IPS-11a (cell line): ENCODE measurements around the gene C1orf21.

ENCODE experiments used
- H3K4me3 ChIP-seq: one replicate; pipeline ENCODE4 v1.5.1; 2013; ENCODE audit warnings: low read depth, low read length, control low read depth

Gene C1orf21

DNA sequence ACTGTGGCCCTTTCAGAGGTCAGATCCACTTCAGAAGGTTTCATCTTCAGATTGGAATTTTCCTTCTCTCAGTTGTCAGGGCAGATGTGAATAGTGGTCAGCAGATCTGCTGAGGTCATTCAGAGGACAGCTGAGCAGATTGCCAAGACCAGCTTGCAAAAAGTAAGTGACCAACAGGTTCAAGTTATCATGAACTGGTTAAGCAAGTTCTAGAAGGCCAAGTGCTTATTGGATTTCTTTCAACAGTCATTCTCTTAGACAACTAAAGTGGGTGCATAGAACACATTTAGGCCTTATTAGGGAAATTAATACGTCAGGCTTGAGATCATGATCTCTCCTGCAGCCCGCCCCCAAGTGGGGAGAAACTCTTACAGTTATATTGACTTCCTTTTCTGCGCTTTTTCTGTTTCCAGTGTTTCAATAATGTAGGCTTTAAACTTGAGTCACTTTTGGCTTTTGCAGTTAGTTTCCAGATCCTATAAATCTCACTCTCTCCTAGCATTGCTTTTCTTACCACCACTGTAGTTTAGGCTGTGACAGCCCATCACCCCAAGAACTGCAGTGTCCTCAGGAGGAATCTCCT, 96.4 kb downstream of the C1orf21 start:
- no peak overlapping the region for H3K4me3 ChIP-seq

- H3K4me3 ChIP-seq, result no peak overlapping the region
Measured at GRCh38 chr1:184485751-184486723, 99.2 kb downstream of the C1orf21 start.

DNA sequence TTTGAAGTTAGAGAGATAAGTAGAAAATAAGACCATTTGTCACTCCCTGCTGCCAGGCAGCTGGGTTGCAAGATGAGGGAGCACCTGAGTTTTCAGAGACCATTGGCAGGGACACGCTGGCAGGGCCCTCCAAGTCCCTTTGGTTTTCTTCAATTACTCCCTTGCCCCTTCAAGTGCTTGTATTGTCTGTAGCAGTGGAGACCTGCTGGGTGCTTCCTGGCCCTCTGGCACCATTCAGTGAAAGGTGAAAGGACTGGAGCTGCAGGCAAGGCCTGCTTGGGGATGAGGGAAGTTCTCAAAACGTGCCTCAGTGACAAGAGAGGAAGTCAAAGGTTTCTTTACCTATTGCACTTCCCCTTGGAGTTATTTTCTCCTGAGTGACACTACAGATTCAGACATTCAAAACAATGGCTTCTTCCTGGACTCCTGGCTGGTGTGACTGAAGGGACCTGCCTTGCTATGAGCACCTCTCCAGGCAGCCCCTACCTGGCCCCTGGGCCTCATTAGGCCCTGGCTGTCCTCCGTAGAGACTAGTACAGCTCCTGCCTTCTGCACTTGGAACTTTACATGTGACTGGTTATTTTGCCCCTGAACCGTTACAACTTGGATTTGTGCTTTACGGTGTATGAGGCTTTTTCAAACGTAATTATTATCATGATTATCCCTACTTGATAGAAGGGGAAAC, 100.1 kb downstream of the C1orf21 start:
- no peak overlapping the region for H3K4me3 ChIP-seq

GRCh38 chr1:184487531-184488193, 100.8 kb downstream of the C1orf21 start:
- H3K4me3 ChIP-seq, result no peak overlapping the region

DNA sequence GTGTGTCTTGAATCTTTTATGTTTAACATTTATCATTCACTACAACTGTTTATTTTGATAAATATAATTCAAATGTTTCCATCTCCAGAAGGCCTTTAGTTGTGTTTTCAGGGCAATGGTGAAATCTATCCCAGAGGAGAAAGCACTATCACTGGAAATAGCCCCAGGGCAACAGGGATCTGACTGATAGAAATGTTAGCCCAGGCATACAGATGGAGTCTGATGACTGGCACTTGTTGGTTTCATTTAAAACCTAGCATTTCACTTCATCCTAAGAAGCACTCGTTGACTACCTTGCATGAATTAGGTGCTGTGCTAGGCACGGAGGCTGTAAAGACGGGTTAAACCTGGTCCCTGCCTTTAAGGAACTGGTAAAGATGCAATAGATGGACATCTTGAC, 103.1 kb downstream of the C1orf21 start:
- no peak overlapping the region for H3K4me3 ChIP-seq

DNA sequence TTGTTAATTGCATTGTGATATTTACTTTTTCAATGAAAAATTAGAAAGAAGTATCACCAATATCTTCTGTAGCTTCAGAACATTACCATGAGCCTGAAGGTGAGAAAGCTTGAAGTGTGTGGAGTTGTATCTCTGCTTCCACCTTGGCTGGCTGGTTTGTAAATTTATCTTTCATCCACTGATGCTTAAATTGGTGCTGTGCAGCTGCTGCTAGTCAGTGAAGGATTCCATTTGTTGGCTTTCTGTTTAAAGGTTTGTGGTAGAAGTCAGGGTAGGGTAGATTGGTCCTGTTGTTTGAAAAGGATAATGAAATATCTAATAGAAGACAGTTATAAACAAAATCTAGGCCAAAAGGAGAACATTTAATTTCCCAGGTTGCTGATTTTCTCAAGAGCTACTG, 105.7 kb downstream of the C1orf21 start:
- H3K4me3 ChIP-seq, result no peak overlapping the region

DNA sequence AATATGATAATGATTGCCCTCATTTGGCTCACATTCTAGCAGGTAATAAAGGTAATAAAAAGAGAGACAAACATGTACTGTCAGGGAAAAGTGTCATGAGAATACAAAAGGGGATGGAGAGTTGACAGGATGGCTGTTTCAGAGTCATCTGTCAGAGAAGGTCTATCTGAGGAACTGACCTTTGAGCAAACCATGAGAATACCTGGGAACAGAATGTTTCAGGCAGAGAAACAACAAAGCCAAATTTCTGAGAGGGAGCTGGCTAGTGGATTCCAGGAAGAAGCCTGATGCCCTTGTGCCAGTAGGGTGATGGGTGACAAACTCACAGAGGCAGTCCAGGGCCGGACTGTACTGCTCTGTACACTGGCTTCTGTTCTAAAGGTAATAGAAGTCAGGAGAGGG, 107.2 kb downstream of the C1orf21 start:
- H3K4me3 ChIP-seq, result no peak overlapping the region

GRCh38 chr1:184494929-184495328, 108.1 kb downstream of the C1orf21 start:
- H3K4me3 ChIP-seq, result no peak overlapping the region

- no peak overlapping the region for H3K4me3 ChIP-seq
Measured at GRCh38 chr1:184497959-184498723, 111.3 kb downstream of the C1orf21 start.

DNA sequence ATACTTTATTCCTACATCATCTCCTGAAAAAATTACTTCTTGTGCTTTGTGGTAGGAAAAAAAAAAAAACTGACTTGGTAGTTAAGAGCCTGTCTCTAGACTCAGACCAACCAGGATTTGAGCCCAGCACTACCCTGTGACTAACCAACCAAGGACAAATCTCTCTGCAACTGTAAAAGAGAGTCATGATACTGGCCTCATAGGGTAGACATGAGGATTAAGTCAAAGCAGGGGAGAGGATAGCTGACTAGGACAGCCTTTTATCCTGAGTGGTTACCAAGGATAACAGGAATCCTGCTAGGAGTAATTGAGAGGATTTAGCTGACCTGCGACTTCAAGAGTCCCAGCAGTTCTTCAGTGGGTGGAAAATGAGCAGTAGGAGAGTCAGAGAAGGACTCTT, 112.8 kb downstream of the C1orf21 start:
- H3K4me3 ChIP-seq, result no peak overlapping the region

GRCh38 chr1:184502161-184502560, 115.3 kb downstream of the C1orf21 start:
- H3K4me3 ChIP-seq, result no peak overlapping the region

GRCh38 chr1:184503221-184503749, 116.5 kb downstream of the C1orf21 start:
- H3K4me3 ChIP-seq, result no peak overlapping the region

DNA sequence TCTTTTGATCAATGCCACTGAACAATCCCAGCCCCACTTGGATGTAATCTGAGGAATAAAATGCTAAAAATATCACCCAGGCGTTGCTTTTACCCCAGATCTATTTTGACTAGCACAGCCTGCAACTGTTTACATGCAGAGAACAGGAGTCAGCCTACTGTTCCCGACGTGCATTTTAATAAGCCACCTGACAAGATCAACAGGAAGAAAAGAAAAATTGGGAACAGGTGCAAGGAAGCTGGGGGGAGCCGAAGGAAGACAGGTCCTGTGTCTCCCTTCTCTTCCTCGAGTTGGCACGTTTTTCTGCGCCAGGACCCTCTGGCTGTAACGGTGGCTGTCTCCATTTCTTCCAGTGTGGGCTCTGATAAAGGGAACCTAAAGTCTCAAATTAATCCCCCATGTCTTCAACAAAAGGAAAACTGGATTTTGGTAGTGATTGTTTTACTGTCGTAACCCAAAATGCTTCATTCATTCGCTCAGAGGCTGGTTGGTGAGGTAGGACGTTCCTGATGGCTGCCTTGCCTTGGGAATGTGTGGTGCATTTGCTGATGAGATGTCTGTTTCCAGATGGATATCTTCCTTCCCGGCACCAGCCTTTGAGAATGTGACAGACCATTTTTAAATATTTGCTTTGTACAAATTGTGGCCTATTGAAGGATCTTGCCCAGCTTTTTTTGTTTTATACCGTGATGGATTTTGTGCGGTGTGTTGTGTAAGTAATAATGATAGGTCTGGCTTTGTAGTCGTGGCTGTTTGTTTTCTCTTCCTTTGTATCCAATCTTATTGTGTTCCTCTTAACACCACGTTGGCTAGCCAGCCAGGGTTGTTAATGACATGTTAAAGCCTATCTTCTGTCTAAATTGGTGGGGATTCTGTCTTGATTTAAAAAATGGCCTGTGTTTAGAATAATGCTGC, 117.5 kb downstream of the C1orf21 start:
- no peak overlapping the region for H3K4me3 ChIP-seq

DNA sequence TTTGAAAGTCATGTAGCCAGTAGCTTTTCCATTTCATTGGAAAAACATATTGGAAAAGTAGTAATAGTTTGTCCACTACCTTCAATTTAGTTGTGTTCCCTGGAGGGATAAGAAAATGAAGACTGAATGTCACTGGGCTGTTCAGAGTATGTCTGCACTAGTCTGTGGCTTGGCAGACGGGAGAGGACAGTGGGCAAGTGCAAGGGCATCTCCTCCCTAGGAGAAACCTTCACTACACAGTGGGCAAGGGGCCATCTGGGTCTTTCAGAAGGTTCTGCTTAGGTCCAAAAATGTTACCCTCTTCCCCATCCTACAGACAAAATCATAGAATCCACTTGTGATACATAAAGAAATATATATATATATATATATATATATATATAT, 118.1 kb downstream of the C1orf21 start:
- no peak overlapping the region for H3K4me3 ChIP-seq

- H3K4me3 ChIP-seq, result no peak overlapping the region
Measured at GRCh38 chr1:184506481-184506880, 119.7 kb downstream of the C1orf21 start.

DNA sequence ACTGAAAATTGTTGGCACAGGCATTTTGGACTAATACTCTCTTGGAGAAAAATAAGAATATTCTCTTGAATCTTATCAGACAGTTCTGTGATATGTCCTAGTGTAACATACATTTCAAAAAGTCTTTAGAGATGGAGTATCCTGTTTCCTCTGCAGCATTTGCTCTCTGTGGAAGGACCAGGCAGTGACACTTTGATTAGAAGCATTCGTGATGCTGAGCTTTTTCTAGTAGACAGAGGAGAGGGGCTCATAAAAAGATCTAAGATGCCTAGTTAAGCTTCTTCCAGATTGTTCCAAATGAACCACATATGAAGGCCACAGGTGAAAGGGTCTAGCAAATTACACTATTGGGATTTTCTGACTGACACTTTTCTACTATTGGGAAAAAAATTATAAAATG, 120.3 kb downstream of the C1orf21 start:
- no peak overlapping the region for H3K4me3 ChIP-seq

DNA sequence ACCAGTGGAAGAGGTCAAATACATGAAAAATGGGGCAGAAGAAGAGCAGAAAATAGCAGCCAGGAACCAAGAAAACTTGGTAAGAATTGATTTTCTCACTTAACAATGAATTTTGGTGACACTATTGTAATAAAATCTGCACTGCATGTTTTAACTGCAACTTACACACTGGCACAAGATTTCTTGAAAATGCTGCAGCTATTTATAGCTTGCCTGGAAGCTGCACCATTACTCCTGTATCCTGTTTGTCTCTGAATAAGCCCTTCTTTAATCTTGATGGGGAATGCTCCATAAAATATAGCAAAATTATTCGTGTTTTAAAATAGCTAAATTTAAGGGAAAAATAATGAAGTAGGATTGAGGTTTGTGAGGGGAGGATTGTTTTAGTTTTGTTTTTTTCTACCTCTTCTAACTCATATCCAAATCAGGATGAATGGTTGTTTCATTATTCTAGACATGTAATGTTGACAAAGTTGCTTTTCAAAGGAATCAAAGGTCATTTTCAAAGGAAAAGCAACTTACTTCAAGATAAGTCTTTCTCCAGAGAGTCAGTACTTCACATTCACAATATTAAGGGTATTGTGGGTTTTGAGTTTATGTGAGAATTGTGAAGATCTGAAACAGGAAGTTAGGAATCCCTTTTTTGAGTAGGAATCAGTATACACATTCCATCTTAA, 120.9 kb downstream of the C1orf21 start:
- H3K4me3 ChIP-seq, result no peak overlapping the region

GRCh38 chr1:184509105-184509504, 122.3 kb downstream of the C1orf21 start:
- no peak overlapping the region for H3K4me3 ChIP-seq

DNA sequence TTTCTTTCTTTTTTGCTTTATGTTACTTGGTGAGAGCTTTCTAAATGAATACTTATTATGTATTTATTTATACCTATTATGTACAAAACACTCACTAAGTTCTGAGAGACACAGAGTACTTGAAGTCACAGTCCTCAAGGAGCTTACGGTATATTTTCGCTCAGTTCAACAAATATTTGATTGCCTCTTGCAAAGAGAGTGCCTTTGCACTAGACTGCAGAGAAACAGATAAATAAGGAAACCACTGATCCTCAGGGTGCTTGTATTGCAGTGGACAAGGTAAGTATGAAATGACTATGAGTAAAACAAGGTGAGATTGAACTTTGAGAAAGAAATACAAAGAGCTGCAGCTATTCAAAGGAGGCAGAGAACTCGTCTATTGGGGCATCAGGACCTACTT, 123.3 kb downstream of the C1orf21 start:
- H3K4me3 ChIP-seq, result no peak overlapping the region
